ENCODE results near the gene COL23A1.

- TF ChIP-seq POLR2A (IDR thresholded peaks at IDR 0.05; ENCODE audit: low read length) (no peak), GATA1 (IDR thresholded peaks at IDR 0.05; ENCODE audit: low read depth, low read length) (no peak)
Measured at GRCh38 chr5:178516504-178517235, 73.5 kb downstream of the COL23A1 start.
